Colonic mucosa (tissue), 4 donors: ENCODE measurements around the gene SLC10A1. TPM values are rescaled to one million over a fixed set of nuclear protein-coding genes. Genes with fewer than 3 reads are reported as not detected.

Experiments used
- DNase-seq: peaks from one replicate; pipeline ENCODE4 v3.0.0-alpha.2; 2020
- H3K27ac ChIP-seq: fragments of 200-600 bp; one replicate; pipeline ENCODE4 v1.8.0; 2021
- H3K27me3 ChIP-seq: fragments of 200-600 bp; one replicate; pipeline ENCODE4 v1.8.0; 2021
- H3K36me3 ChIP-seq: fragments of 200-600 bp; one replicate; pipeline ENCODE4 v1.8.0; 2021
- H3K4me1 ChIP-seq: fragments of 200-600 bp; one replicate; pipeline ENCODE4 v1.8.0; 2021; ENCODE audit warnings: mild to moderate bottlenecking
- H3K4me3 ChIP-seq: fragments of 200-600 bp; one replicate; pipeline ENCODE4 v1.8.0; 2021
- H3K9ac ChIP-seq, 2 donors: one replicate each; pipeline ENCODE4 v1.7.0; 2013; ENCODE audit warnings: control low read depth in 2 of 2, low read depth in 2 of 2, low read length in 2 of 2
- H3K9me3 ChIP-seq: fragments of 200-600 bp; one replicate; pipeline ENCODE4 v1.8.0; 2021
- intact Hi-C: fragments of 100-400 bp; cut with DNase I; formaldehyde crosslinking; loops from one replicate; pipeline ENCODE4 v1.14.1; 2022
- total RNA-seq, 2 donors: library from RNA; stranded (reverse); fragmentation: NEBNext Ultra II Directional in 1 of 2; extraction: Animal tissue kit (Norgen Biotek cat#: 25700) in 1 of 2; gene quantifications; one replicate each; pipeline ENCODE4 v1.2.1, GENCODE V29; 2021
- TF ChIP-seq, protein P1 (sequence below): fragments of 200-600 bp; IDR thresholded peaks from one replicate; pipeline ENCODE4 v1.8.0; 2022; ENCODE audit warnings: antibody characterized with exemption, mild to moderate bottlenecking
- donor health status: healthy.
- donor health status: DM: no; HTN: no; CAD: no.
- donor health status: DM: no; HTN: no; CAD: no.

The SLC10A1 gene
- total RNA-seq, 2 donors from 2014 or later, result not detected

DNA sequence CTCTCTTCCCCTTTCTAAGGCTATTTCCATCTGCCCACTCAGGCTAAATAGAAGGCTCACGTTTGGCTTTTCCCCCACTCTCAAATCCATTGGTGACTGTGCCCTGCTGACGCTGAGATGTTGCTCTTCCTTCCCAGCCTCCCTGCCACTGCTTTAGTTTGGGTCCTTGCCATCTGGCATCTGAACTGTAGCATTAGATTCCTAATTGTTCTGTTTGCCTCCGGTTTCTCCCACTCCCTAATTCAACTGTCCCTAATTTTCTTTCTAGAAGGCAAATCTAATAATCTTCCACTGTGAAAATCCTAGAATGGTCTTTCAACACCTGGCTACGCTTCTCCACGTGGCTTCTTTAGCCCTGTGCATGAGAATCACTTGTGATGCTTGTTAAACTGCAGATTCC lies 44.6 kb upstream of the SLC10A1 start:
- Histone ChIP-seq H3K4me3 (no peak overlapping the region), H3K9ac (no peak overlapping the region), H3K36me3 (no peaks in the 10 kb centered on the region), H3K4me1 (no peaks in the 10 kb centered on the region), H3K9me3 (no peaks in the 10 kb centered on the region), H3K27me3 (no peaks in the 10 kb centered on the region), H3K27ac (no peak overlapping the region)
- no peak for DNase-seq
- TF ChIP-seq, protein P1, sequence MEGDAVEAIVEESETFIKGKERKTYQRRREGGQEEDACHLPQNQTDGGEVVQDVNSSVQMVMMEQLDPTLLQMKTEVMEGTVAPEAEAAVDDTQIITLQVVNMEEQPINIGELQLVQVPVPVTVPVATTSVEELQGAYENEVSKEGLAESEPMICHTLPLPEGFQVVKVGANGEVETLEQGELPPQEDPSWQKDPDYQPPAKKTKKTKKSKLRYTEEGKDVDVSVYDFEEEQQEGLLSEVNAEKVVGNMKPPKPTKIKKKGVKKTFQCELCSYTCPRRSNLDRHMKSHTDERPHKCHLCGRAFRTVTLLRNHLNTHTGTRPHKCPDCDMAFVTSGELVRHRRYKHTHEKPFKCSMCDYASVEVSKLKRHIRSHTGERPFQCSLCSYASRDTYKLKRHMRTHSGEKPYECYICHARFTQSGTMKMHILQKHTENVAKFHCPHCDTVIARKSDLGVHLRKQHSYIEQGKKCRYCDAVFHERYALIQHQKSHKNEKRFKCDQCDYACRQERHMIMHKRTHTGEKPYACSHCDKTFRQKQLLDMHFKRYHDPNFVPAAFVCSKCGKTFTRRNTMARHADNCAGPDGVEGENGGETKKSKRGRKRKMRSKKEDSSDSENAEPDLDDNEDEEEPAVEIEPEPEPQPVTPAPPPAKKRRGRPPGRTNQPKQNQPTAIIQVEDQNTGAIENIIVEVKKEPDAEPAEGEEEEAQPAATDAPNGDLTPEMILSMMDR, result no peak
- intact Hi-C loops, result no loop called here

DNA sequence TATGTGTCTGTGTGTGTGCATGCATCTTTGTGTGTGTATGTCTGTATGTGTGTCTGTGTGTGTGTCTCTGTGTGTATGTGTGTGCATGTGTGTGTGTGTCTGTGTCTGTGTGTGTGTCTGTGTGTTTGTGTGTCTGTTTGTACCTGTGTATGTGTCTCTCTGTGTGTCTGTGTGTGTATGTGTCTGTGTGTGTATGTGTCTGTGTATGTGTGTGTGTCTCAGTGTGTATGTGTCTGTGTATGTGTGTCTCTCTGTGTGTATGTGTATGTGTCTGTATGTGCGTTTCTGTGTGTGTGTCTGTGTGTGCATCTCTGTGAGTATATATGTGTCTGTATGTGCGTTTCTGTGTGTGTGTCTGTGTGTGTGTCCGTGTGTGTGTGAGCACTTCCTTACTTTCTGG lies 42.6 kb upstream of the SLC10A1 start:
- Histone ChIP-seq H3K4me1 (no peaks in the 10 kb centered on the region), H3K27ac (no peak overlapping the region), H3K9ac (no peak overlapping the region), H3K27me3 (no peaks in the 10 kb centered on the region), H3K4me3 (no peak overlapping the region), H3K36me3 (no peaks in the 10 kb centered on the region), H3K9me3 (no peaks in the 10 kb centered on the region)
- TF ChIP-seq, protein P1, result no peak
- intact Hi-C loops, result no loop called here
- DNase-seq, result no peak

DNA sequence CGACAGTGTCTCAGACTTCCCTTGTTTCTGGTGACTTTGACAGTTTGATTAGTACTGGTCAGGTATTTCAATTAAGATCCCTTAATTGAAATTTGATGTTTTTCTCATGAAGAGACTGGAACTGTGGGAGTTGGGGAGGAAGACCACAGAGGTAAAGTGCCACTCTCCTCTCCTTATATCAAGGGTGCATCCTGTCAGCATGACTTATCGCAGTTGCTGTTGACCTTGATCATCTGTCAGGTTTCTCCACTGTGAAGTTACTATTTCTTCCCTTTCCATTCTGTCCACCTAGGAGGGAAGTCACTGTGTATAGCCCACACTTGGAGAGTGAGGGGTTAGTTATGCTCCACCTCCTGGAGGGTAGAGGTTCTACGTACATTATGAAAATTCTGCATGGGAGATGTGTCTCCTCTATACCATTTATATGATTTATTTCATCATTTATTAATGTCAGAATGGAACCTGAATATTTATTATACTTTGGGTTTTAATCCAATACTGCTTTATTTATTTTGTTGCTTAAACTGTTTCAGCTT lies 41.9 kb upstream of the SLC10A1 start:
- Histone ChIP-seq H3K4me1 (no peaks in the 10 kb centered on the region), H3K27ac (no peak overlapping the region), H3K4me3 (no peak overlapping the region), H3K9me3 (no peaks in the 10 kb centered on the region), H3K9ac (no peak overlapping the region), H3K27me3 (no peaks in the 10 kb centered on the region), H3K36me3 (no peaks in the 10 kb centered on the region)
- no peak for DNase-seq
- TF ChIP-seq, protein P1, result no peak
- intact Hi-C loops, result no loop called here

DNA sequence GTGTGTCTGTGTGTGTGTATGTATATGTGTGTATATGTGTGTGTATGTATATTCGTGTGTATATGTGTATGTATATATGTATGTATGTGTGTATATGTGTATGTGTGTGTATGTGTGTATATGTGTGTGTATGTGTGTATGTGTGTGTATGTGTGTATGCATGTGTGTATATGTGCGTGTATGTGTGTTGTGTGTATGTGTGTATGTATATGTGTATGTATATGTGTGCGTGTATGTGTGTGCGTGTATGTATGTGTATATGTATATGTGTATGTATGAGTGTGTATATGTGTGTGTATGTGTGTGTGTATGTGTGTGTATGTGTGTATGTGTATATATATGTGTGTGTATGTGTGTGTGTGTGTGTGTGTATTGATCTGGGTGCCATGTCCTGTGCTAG lies 31.8 kb upstream of the SLC10A1 start:
- intact Hi-C loops, result no loop called here
- Histone ChIP-seq H3K27ac (no peak overlapping the region), H3K36me3 (no peaks in the 10 kb centered on the region), H3K9ac (no peak overlapping the region), H3K27me3 (no peaks in the 10 kb centered on the region), H3K4me1 (no peaks in the 10 kb centered on the region), H3K4me3 (no peak overlapping the region), H3K9me3 (no peaks in the 10 kb centered on the region)
- no peak for DNase-seq
- TF ChIP-seq, protein P1, result no peak

DNA sequence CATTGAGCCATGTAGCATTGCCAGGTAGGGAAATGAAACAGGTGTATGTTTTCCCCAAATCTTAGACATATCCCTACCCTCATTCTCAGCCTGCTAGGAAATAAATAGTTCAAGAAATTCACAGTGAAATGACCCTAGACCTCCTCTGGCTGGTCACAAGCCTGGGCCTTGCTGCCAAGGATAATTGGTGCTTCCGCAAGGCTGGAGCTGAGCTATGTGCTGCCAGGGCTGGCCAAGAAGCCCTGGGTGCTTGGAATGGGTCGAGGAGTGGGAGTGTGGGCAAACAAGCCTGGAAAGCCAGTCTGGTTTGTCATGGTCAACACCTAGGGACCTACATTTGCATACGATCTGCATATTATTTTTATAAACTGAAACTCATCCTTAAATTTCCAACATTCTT lies 31.3 kb upstream of the SLC10A1 start:
- Histone ChIP-seq H3K4me1 (no peaks in the 10 kb centered on the region), H3K4me3 (no peak overlapping the region), H3K9me3 (no peaks in the 10 kb centered on the region), H3K9ac (no peak overlapping the region), H3K27ac (no peak overlapping the region), H3K27me3 (no peaks in the 10 kb centered on the region), H3K36me3 (no peaks in the 10 kb centered on the region)
- no peak for DNase-seq
- TF ChIP-seq, protein P1, result no peak
- intact Hi-C loops, result no loop called here
